Esophagus squamous epithelium (tissue), 4 donors: ENCODE data around the gene MINDY3.

ENCODE experiments used
- POLR2A ChIP-seq, 4 donors: fragments of 450-650 bp; IDR thresholded peaks; one replicate each; pipeline ENCODE4 v1.6.1; 2017; ENCODE audit warnings: antibody characterized with exemption in 4 of 4, mild to moderate bottlenecking in 4 of 4, moderate library complexity in 3 of 4
- TF ChIP-seq, protein P1 (sequence below), 6 experiments: fragments of 450-650 bp in 4 of 6; fragments of 200-600 bp in 2 of 6; sonication (generic) in 2 of 6; IDR thresholded peaks; one replicate each; pipeline ENCODE4 v1.5.1; 2016 to 2019; ENCODE audit warnings: antibody characterized with exemption in 6 of 6, mild to moderate bottlenecking in 4 of 6, moderate library complexity in 4 of 6

DNA sequence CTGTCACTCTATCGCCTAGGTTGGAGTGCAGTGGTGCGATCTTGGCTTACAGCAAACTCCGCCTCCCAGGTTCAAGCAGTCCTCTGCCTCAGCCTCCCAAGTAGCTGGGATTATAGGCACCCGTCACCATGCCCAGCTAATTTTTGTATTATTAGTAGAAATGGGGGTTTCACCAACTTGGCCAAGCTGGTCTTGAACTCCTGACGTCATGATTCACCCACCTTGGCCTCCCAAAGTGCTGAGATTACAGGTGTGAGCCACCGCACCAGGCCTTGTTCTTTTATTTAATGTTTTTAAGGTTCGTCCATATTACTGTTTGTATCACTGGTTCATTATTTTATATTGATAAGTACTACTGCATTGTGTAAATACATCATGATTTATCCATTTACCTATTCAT, 130.4 kb downstream of the MINDY3 start:
- TF ChIP-seq, protein P1, sequence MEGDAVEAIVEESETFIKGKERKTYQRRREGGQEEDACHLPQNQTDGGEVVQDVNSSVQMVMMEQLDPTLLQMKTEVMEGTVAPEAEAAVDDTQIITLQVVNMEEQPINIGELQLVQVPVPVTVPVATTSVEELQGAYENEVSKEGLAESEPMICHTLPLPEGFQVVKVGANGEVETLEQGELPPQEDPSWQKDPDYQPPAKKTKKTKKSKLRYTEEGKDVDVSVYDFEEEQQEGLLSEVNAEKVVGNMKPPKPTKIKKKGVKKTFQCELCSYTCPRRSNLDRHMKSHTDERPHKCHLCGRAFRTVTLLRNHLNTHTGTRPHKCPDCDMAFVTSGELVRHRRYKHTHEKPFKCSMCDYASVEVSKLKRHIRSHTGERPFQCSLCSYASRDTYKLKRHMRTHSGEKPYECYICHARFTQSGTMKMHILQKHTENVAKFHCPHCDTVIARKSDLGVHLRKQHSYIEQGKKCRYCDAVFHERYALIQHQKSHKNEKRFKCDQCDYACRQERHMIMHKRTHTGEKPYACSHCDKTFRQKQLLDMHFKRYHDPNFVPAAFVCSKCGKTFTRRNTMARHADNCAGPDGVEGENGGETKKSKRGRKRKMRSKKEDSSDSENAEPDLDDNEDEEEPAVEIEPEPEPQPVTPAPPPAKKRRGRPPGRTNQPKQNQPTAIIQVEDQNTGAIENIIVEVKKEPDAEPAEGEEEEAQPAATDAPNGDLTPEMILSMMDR (IDR thresholded peaks at IDR 0.05): no peak
- TF ChIP-seq POLR2A (IDR thresholded peaks at IDR 0.05): no peak
